HG03108 (cell line): ENCODE data around the gene GAS6.

Experiments used
- ATAC-seq: cut with Tn5 transposase; IDR thresholded peaks from one replicate; pipeline ENCODE4 v1.9.1; 2021; ENCODE audit warnings: moderate library complexity; ENCODE audit not compliant: unreplicated experiment

Gene GAS6

DNA sequence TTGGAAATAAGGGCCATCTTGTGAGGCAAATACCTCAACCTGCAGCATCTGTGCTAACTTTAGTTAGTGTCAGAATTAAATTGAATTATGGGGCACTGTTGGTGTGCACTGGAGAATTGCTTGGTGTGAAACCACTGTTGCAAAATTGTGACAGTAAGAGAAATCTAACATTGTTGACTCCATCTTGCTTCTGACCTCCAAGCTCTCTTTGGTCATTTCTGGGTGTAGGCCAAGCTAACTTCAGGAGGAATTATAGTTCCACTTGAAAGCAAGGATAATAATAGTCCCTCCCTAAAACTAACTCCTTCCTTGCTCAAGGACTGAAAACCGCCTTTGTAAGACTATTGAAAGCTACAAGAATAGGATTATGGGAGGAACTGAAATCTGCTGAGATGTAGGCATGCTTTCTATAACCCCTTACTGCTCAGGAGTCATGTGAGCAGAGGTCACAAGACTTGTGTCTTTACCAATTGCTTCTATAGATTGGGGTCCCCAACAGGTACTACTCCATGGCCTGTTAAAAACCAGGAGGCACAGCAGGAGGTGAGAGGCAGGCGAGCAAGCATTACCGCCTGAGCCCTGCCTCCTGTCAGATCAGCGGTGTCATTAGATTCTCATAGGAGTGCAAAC, 24.9 kb upstream of the GAS6 start:
- no peak for ATAC-seq

DNA sequence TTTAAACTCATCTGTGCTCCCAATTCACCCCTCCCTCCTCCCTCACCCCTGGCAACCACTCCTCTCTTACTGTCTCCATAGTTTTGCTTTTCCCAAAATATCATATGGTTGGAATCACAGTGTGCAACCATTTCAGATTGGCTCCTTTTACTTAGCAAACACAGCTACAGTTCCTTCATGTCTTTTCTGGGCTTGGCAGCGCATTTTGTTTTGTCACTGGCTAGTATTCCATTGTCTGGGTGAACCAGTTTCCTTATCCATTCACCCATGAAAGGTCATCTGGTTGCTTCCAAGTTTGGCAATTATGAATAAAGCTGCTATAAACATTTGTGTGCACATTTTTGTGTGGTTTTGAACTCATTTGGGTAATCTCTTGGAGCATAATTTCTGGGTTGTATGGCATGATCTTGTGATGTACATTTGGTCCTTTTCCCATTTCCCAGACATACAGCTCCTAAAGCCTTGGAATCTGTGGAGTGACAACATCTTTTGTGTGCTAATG, 23.9 kb upstream of the GAS6 start:
- no peak for ATAC-seq

DNA sequence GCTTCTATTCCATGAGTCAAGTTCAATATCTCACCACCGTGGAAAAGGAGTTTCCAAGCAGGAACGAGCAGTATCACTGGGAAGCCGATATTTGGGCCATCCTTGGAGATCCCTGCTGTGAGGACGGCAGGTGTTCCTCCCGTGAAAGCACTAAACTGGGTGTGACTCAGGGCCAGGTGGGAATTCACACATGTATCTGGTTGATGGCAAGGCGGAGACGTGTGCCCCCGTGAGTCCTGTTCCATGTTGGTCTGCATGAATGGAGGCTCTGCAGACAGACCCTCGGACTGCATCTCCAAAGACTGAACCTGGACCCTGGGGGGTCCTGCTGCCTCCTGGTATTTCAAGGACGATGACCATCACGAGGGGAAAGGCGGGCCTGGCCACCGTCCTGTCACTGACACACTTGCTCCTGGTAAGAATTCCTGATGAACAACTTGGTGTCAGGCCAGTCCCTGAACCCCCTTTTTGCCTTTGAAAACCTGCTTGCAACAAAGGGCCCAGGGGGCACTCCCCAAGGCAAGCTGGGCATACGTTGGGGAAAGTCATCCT, 22.8 kb upstream of the GAS6 start:
- no peak for ATAC-seq

DNA sequence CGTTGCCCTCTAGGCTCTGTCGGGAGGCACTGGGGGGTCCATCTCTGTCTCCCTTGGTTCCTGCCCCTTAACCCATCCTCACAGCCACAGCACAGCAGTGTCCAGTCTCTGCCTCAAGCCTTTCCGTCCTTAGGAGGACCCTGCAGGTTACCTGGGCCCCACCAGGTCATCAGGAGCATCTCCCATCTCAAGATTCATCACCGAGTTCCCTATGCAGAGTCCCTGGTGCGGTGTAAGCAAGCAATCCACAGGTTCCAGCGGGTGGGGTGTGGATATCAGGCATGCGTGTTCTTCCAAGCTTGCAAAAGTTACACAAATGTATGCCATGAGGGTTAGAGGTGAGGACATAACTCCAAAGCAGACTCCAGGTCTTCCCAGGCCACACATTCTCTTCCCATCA, 20.9 kb upstream of the GAS6 start:
- no peak for ATAC-seq

DNA sequence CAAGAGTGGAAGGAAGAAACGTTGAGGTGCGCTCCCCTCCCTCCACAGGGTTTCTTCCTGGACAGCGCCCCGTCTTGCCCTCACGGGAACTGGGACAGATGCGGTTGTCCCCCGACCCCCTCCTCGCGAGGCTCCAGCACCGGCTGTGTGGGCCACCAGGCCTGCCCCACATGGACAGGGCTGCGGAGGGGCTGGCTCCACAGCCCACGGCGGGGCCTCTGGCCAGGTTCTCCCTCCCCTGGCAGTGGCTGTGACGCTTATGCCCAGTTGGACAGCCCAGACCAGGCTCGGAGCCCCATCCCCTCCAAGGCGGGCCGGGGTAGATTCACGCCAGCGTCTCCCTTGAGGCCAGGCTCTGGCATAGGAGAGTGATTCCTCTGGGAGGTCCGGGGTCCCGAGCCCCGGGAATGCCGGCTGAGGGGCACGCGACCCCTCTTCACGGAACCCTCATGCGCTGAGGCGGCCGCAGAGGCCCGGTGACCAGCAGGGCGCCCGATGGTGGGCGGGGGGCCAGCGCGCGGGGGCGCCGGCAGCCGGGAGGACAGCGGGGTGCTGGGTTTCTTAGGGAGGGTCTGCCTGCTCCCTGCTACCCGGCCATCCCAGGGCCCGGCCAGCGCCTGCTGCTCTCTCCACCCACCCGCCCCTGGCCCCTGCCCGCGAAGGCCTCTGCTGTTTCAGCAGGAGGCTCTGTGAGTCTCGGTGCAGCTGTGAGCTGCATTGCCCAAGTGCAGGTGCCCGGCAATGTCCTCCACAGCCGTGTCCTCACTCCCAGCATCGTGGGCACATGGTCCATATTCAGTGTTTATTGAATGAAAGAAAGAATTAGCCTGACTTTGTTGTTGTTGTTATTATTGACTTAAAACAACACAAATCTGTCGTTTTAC, 20.3 kb upstream of the GAS6 start:
- no peak for ATAC-seq

DNA sequence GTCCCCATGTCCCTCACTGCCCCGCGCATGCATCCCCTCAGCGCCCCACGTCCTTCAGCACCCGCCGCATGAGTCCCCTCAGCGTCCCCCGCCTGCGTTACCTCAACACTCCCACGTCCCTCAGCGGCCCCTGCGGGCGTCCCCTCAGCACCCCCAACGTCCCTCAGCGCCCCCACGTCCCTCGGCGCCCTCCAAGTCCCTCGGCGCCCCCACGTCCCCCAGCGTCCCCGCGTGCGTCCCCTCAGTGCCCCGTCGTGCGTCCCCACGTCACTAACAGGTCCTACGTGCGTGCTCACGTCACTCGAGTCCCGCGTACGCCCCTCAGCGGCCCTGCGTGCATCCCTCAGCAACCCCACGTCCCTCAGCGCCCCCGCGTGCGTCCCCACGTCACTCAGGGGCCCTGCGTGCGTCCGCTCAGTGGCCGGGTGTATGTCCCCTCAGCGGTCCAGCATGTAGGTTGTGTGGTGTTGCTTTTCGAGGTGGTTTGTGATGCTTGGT, 19.5 kb upstream of the GAS6 start:
- ATAC-seq, result no peak

DNA sequence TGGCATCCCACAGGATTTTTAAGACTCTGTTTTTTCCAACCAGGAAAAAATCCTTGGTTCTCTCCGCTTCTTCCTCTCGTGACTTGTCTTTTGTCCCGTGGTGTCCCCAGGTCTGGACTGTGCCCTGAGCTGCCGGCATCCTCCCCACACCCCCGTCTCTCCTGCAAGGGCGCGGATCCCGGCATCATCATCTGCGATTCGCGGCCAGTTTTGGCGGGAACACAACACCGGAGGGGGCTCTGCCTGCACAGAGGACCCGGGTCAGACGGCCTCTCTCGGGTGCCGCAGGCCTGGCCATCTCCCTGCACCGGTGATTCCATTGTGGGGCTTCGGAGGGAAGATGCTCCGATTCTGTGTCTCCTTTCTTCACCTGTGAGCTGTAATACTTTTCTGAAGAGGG, 18.8 kb upstream of the GAS6 start:
- ATAC-seq, result no peak

DNA sequence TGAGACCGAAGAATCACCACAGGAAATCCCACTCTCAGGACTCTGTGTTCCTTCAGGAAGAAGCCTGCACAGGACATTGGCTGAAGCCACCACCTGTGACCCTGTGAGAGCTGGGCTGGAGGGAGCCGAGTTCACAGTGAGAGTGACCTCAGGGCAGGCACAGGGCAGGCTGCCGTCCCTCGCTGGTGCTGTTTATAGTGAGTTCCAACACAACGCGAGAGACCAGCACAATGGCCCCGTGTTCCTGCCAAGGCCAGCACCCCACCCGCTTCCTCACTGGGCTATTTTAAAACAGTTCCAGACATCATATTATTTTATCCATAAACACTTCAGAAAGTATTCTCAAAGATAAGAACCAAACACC, 18.4 kb upstream of the GAS6 start:
- no peak for ATAC-seq

DNA sequence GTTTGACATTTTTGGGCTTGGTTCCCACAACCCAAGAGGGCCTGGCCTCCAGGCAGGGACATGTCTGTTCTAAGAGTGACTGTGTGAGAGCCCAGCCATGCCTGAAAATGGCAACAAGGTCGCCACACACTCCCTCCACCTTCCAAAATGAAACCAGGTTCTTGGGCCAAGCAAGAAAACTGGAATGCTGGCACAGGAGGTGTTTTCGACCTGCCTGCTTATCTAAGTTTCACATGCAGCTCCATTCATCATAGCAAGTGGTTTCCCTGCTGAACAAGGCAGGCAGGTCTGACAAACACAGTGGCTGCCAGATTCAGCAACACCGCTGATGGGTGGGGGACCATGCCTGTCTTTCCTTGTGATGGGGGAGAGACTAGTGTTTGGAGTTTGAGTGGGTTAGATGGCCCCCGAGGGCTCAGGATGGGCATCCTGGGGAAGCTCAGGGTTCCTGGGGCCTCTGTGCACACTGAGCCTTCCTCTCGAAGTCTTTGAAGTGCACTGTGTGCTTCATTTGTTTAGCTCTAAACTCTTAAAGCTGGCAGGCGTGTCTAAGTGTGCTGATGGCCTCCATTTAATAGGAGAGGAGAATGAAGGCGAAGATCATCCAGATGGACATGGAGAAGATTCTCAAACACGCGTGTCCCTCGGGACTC, 17.9 kb upstream of the GAS6 start:
- ATAC-seq, result no peak

DNA sequence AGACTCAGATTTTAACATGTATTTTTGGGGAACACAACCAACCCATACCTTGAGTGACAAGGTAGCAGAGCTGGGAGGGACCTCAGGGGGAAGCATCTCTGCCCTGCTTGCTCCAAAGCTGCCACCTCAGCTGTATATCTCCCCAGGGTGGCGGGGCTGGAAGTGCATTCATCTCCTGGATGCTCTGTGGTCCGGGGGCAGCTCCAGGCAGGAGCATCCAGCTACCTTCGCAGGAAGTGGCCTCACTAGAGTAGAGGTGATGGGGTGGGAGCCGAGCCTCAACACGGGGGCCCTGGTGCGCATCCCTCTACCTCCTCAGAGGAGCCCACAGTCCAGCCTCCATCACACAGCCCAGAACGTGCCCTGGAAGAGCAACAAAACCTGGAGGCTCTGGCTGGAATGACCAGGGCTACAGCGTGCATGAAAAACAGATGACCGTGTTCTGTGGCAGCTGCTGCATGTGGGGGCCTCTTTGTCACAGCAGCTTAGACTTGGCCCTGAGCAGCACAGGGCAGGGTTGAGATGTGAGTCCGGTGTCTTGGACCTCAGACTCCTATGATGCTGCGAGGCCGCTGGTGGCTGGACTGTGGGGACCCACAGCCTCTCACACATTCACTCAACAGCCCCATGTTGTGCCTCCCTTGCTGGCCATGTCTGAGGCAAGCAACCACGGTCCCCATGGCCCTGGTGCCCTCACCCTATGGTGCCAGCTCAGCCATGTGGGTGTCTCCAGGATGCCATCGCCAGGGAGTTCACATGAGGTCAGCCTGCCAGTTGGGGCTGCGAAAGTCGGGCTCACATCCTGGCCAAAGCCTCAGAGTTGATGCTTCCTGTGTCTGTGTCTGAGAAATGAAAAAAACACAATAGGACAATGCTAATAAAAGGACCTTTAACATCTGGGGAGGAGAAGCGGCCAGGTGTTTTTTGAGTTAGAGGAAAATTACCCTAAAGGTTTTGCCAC, 17.1 kb upstream of the GAS6 start:
- no peak for ATAC-seq

DNA sequence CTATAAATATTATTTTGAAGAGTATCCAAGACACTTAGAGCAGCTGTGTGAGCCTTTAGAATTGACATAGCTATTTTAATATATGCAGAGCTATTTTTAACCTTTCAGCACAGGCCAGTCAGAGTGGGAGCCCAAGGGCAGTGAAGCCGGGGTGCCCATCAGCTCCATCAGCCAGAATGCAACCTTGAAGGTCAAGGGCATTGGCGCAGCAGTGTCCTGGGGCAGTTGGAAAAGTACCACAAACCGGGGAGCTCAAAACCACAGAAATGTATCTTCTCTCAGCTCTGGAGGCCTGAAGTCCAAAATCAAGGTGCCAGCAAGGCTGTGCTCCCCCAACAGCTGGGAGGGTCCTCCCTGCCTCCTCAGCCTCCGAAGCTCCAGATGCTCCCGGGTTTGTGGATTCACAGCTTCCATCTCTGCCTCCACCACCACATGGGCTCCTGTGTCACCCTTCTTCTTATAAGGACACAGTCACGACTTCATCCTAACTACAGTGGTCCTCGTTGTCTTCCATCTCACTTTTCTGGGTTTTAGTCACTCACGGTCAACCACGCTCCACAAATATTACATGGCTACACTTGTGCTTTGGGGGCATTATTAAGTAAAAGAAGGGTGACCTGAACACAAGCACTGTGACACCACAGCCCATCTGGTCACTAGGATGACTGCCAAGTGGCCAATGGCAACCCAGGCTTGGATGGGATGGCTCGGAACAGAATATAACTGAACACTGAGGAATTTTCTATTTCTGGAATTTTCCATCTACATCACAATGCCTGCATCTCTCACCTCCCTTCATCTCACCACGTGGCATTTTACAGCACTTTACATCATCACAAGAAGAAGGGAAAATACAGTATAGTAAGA, 15.9 kb upstream of the GAS6 start:
- ATAC-seq, result no peak

DNA sequence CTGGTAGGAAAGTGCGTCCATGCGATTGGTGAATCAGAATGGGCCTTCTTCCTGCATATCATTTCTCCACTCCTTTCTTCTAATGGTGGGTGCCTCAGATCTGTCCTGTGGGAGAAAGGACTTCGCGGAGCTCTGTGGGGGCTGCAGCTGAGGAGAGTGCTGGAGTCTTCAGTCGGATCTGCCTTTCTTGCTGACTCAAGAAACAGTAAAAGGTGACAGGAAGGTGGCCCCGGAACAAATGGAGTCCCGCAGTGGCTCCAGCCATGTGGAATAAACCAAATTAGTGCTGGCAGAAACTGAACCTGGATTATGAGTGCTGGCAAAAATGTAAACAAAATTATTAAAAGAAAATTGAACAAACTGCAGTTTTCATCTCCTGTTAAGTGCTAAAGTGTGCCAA, 15.1 kb upstream of the GAS6 start:
- no peak for ATAC-seq

DNA sequence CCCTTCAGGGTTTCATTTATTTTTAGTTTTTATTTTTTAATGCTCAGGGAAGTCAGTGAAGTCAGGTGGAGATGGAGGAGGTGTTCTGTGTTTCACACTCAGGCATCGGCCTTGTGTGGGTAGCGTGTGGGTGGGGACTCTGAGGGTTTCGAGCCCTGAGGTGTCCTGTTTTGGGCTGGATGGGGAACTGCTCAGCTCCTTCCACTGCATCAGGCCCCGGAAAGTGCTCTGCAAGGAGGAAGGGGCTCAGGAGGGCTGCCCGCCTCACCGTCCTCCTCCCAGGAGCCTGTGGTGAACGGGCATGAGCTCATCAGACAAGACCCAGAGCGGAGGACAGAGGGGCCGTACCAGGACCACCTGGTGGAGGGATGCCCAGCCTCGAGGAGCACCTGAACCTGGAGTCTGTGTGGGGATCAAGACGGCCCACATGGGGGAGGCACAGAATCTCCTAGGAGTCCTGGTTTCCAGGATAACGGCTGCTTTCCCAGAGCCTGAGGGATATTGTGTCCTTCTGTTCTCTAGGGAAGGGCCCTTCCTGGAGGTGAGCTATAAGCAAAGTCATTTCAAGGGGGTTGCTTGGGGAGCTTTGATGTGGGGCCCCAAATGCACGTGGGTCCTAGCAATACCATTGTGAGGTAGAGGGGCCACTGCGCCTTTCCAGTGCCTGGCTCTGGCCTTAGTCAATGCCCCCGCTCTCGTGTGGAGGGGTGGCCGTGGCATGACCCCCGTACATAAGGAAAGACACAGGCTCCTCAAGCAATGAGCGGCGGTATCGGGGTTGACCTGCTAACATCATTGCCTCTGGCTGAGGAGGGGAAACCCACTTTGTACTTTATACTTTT, 13.5 kb upstream of the GAS6 start:
- no peak for ATAC-seq

DNA sequence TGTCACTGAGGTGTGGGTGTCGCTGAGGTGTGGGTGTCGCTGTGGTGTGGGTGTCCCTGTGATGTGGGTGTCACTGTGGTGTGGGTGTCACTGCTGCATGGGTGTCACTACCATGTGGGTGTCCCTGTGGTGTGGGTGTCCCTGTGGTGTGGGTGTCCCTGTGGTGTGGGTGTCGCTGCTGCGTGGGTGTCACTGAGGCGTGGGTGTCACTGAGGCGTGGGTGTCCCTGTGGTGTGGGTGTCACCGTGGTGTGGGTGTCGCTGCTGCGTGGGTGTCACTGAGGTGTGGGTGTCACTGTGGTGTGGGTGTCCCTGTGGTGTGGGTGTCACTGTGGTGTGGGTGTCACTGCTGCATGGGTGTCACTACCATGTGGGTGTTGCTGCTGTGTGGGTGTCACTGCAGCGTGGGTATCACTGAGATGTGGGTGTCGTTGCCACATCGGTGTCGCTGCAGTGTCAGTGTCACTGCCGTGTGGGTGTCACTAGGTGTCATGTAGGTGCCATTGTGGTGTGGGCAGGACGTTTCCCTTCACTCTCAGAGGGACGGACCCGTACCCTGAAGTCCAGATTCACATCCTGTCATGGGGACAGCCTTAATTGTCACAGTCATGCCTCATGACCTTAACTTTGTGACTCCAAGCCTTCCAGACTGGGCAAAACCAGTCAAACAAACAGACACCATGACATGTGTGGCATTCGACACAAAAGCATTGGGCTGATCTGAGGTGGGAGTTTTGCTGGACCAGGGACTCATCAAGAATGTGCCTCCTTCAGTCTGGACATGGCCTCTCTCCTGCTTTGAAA, 12.7 kb upstream of the GAS6 start:
- no peak for ATAC-seq

DNA sequence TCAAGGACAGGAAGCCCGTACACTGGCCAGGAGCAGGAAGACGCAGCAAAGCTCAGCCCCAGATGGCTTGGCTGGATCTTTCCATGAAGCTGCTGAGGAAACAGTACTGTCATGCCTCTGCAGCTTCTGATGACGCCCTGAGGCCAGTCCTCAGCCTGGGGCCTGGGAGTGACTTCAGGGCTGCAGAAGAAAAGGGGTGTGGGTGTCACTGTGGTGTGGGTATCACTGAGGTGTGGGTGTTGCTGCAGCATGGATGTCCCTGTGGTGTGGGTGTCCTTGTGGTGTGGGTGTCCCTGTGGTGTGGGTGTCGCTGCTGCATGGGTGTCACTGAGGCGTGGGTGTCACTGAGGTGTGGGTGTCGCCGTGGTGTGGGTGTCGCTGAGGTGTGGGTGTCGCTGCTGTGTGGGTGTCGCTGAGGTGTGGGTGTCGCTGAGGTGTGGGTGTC, 12.0 kb upstream of the GAS6 start:
- no peak for ATAC-seq

DNA sequence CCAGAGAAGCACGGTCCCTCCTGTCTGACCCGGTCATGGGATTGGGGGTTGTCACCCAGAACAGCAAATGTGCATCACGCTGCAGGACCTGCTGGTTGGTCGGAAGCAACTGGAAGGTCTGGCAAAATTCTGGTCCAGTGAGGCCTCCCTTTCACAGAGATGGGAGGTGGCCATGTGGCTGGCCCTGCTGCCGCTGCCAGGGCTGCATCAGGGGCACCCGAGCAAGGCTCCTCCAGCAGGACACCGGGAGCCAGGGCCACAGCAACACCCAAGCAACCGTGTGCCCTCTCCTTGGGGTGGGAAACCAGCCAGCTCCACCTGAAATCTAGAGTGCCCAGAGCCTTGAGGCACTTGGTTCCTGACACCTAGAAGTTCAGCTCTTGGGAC, 11.5 kb upstream of the GAS6 start:
- ATAC-seq, result no peak

DNA sequence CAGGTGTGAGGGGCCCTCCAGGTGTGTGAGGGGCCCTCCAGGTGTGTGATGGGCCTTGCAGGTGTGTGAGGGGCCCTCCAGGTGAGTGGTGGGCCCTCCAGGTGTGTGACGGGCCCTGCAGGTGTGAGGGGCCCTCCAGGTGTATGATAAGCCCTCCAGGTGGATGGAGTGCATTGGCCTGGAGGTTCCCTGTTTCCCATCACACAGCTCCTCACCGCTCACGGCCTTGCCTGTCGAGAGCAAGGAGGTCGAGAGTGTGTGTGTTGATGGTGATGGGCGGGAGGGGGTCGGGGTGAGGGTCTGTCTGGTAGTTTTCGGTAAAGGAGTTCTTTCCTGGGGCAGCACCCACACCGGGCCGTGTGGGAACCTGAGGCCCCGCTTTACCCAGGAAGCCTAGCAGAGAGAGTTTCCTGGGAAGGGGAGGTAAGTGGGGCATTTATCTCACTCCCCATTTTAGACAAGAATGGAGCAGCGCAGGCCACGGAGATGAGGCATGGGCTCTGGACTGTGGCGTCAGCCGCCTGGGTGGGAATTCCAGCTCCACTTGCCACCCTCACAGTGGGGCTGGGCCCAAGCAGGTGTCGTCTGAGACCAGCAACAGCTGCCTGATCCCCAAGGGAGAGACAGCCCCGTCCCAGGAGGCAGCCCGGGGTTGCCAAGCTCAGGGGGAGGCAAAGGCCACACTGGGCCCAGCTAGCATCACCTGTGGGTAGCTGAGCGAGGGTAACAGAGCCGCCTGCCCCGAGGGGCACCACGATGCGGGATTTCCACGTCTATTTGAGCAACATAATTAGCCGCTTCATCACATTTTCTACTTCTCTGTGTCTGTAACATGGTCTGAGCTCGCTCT, 10.9 kb upstream of the GAS6 start:
- no peak for ATAC-seq
